GM12873 (cell line): ENCODE measurements around the gene LTB.

Experiments used
- TF ChIP-seq, protein P1 (sequence below): IDR thresholded peaks from 2 replicates; pipeline ENCODE4 v1.5.1; 2012; ENCODE audit warnings: low read depth, mild to moderate bottlenecking, moderate library complexity, low read length, control low read depth; ENCODE audit not compliant: insufficient read depth; ENCODE audit errors: missing control alignments

The LTB gene

DNA sequence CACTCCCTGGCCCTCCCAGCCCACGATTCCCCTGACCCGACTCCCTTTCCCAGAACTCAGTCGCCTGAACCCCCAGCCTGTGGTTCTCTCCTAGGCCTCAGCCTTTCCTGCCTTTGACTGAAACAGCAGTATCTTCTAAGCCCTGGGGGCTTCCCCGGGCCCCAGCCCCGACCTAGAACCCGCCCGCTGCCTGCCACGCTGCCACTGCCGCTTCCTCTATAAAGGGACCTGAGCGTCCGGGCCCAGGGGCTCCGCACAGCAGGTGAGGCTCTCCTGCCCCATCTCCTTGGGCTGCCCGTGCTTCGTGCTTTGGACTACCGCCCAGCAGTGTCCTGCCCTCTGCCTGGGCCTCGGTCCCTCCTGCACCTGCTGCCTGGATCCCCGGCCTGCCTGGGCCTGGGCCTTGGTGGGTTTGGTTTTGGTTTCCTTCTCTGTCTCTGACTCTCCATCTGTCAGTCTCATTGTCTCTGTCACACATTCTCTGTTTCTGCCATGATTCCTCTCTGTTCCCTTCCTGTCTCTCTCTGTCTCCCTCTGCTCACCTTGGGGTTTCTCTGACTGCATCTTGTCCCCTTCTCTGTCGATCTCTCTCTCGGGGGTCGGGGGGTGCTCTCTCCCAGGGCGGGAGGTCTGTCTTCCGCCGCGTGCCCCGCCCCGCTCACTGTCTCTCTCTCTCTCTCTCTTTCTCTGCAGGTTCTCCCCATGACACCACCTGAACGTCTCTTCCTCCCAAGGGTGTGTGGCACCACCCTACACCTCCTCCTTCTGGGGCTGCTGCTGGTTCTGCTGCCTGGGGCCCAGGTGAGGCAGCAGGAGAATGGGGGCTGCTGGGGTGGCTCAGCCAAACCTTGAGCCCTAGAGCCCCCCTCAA is 9.9 kb downstream of the LTB start, which contains the start of gene LTA:
TSS of gene LTA (plus strand) at position 249 of the 871 bp plus-strand sequence. CDS start at position 703, 454 bp downstream.
- TF ChIP-seq, protein P1, sequence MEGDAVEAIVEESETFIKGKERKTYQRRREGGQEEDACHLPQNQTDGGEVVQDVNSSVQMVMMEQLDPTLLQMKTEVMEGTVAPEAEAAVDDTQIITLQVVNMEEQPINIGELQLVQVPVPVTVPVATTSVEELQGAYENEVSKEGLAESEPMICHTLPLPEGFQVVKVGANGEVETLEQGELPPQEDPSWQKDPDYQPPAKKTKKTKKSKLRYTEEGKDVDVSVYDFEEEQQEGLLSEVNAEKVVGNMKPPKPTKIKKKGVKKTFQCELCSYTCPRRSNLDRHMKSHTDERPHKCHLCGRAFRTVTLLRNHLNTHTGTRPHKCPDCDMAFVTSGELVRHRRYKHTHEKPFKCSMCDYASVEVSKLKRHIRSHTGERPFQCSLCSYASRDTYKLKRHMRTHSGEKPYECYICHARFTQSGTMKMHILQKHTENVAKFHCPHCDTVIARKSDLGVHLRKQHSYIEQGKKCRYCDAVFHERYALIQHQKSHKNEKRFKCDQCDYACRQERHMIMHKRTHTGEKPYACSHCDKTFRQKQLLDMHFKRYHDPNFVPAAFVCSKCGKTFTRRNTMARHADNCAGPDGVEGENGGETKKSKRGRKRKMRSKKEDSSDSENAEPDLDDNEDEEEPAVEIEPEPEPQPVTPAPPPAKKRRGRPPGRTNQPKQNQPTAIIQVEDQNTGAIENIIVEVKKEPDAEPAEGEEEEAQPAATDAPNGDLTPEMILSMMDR: no peak

DNA sequence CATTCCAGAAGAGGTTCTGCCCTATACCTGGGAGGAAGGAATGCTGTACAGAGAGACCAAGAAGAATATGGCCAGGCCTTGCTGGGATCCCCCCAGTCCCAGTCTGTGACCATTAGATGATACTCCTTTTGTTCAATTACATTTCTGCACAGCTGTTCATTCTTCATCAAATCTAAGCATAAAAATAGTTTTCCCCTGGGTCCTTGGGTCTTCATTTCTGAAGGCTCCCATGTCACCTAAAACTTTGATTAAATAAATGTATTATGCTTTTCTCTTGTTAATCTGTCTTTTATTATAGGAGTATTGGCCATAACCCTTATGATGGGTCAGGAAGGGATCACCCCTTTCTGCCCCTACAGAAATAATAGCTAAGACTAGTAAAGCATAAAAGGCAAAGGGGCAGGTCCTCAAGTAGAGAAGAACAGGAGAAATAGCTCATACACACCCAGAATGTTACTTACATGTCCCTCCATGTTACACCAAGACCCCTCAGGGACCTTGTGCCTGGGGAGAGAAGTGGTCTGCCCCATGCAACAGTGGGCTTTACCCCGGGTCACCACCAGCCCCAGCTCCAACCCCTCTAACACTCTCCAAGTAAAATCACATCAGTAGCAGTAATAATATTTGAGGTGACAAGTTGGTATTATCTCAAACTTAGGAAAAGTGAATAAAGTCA is 12.2 kb downstream of the LTB start:
- TF ChIP-seq, protein P1: no peak

DNA sequence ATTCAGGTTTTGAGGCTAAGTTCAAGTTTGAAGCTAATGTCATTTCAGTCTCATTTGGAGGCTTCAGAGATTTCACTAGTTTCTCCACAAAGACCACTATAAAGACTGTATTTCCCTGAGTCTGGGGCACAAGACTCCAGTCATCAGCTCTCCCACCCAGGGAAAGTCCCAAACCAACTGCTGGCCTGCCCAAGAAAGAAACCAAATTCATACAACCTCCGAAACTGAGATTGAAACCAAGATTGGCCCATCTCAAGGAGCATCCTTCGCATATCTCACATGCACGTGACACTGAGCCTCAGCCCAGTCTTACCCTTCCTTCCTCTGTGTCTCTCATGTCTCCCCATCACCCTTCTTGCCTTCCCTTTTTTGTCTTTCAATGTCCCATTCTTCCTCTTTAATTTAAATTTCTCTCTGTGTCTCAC is 13.7 kb downstream of the LTB start:
- TF ChIP-seq, protein P1: no peak

DNA sequence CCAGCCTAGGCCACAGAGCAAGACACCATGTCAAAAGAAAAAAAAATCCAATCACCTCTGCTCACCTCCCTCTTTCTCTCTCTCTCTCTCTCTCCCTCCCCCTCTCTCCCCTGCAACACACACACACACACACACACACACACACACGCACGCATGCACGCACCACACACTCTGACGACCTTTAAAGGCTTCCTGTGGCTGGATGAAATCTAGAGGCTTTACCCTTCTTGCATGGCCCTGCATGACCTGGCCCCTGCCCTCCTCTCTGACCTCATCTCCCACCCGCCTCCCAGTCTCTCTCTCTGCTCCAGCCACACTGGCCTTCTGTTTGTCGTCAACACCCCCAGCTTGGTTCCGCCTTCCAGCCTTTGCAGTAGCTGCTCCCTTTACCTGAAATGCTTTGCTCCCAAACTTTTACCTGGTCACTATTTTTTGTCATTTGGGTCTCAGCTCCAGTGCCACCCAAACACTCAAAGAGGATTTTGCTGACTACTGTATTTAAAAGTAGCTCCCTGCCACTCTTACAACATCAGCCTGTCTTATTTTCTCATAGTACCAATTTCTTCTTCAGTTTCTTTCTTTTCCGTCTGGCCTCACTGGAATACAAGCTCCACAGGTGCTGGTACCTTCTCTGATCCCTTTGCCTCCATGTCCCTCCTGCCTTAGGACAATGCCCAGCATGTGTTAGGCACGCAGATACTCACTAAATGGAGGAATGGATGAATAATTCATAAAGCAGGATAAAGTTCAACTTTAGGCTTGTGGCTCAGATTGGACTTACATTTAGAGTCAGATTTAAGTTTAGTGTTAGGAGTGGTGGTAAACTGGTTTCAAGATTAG is 14.5 kb downstream of the LTB start:
- TF ChIP-seq, protein P1: no peak

DNA sequence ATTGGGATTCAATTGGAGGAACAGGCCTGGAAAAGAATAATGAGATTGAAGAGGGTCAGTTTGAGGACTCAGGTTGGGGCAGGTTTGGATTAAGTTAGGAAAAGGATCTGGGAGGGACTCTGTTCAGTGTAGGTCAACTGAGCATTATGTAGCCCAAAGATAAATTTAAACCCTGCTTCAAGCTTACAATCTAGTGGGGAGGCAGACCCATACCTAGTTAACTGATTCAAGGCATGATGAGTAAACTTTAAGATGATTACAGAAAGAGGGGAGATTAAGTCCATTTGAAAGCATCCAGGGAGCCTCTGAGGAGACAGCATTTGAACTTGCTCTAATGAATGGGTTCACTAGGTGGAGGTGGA is 21.5 kb downstream of the LTB start:
- TF ChIP-seq, protein P1: no peak

DNA sequence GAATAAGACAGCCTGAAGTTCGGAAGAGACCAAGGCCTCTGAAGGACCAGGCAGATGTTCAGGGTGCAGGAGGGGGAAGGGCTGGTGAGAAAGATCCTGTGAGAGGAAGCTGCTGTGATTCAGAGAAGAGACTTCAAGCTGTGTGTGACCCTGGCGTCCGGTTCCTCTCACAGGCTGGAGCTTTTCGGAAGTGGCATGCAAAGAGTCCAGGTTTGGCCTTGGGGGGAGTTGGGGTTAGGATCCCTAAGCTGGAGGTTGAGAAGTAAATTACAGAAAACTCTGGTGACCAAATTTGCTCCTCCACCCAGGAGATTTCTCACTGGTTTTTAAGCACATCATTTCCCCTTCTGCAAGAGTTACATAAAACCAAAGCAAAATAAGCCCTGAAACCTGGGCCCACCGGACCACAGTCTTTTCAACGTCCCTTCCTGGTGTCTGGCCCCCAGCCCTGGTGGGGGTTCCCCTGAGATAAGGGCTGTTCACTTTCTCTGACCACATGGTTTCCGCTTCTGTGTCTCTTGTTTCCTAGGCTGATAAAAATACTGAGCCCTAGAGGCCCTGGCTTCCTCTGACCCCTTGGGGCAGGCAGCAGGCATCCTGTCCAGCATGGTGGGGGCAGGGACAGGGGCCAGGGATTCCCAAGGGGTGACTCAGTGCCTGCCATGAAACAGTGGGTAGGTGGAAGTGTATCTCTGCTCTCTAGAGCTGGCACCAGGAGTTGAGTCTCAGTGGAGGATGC is 22.1 kb downstream of the LTB start:
- TF ChIP-seq, protein P1: no peak
